Heart left ventricle (tissue), 13 donors: ENCODE data around the gene UACA.

Experiments
- CTCF ChIP-seq, 12 donors: fragments of 200-600 bp; sonication (generic) in 4 of 12; IDR thresholded peaks; one replicate each; pipeline versions ENCODE4 v1.5.0 to v1.8.0; 2018 to 2022; ENCODE audit warnings: antibody characterized with exemption in 12 of 12, mild to moderate bottlenecking in 5 of 12
- POLR2A ChIP-seq, 2 donors: fragments of 450-650 bp; IDR thresholded peaks; one replicate each; pipeline ENCODE4 v1.6.1; 2017; ENCODE audit warnings: antibody characterized with exemption in 2 of 2, mild to moderate bottlenecking in 2 of 2, moderate library complexity in 2 of 2
- donor health status: ischemic (EF 13 %, LVEDD 7.1; RV severe dilation, severe dysfunction).
- donor health status: DM: no; HTN: yes; CAD: no.
- donor health status: DM: no; HTN: no; CAD: no.
- donor health status: ischemic (EF 25% LVEDD 6.9; RV normal size, moderate dysfunction).
- donor health status: ischemic (EF 25% LVEDD 5.7; RV mildly dilated, moderate dysfunction).
- donor health status: ischemic (EF 35%, LVEDD 5.7; RV mildly dilated, moderate dysfunction).
- donor health status: nonischemic (EF 11% LVEDD 7.7; RV severe dilation, severe dysfunction).
- donor health status: DM: yes; HTN: yes; CAD: no.
- donor health status: PGD.
- donor health status: ischemic (EF 29% LVEDD 5.4; RV normal size, mild dysfunction).
- donor health status: nonischemic (EF 23%, LVEDD 6.1; RV moderate dilation, normal function).

- TF ChIP-seq CTCF (IDR thresholded peaks at IDR 0.05) (no peak), POLR2A (IDR thresholded peaks at IDR 0.05) (no peak)
These were observed 149.1 kb downstream of the UACA start for GRCh38 chr15:70614221-70614620.
